GM12874 (cell line): ENCODE results near the gene CTH.

ENCODE experiments used
- TF ChIP-seq, protein P1 (sequence below): IDR thresholded peaks from 2 replicates; pipeline ENCODE4 v1.5.1; 2011; ENCODE audit warnings: low read depth, mild to moderate bottlenecking, control low read depth, low read length, moderate library complexity; ENCODE audit not compliant: insufficient read depth

The CTH gene

DNA sequence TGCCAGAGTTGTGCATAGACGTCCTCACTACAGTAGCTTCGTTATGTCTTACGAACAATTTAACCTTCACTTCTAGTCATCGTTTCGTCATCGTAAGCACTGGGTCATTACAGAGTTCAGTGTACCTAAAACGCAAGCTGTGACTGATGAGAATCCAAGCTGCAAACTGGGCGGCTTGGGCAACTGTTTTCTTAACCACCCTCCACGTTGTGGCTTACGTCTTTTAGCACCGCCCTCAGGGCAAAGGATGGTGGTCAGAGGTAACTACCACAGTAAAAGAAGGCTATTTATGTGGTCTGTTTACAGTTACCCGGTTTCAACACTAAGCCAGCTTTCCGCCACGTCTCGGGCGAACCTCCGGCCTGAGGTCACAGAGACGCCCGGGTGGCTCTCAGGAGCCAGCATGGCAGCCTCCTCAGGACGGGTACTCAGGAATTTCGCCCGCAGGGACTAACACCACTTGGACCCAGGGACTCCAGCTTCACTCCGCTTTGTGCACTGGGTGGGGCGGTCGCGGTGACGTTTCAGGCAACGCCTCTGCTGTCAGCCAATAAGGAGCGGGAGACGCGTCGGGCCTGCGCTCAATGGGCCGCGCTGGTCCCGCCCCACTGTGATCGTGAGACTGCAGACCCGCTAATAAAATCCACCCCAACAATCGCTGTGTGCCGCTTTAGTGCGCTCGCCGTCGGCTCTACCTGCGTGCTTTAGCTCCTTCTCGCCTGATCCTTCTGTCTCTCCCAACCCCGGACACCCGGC lies at the start of gene CTH:
Gene CTH, plus strand, starts transcription at position 665 of the 756 bp plus-strand sequence. CDS start 148 bp downstream, outside the sequence.
- TF ChIP-seq, protein P1, sequence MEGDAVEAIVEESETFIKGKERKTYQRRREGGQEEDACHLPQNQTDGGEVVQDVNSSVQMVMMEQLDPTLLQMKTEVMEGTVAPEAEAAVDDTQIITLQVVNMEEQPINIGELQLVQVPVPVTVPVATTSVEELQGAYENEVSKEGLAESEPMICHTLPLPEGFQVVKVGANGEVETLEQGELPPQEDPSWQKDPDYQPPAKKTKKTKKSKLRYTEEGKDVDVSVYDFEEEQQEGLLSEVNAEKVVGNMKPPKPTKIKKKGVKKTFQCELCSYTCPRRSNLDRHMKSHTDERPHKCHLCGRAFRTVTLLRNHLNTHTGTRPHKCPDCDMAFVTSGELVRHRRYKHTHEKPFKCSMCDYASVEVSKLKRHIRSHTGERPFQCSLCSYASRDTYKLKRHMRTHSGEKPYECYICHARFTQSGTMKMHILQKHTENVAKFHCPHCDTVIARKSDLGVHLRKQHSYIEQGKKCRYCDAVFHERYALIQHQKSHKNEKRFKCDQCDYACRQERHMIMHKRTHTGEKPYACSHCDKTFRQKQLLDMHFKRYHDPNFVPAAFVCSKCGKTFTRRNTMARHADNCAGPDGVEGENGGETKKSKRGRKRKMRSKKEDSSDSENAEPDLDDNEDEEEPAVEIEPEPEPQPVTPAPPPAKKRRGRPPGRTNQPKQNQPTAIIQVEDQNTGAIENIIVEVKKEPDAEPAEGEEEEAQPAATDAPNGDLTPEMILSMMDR, result no peak

DNA sequence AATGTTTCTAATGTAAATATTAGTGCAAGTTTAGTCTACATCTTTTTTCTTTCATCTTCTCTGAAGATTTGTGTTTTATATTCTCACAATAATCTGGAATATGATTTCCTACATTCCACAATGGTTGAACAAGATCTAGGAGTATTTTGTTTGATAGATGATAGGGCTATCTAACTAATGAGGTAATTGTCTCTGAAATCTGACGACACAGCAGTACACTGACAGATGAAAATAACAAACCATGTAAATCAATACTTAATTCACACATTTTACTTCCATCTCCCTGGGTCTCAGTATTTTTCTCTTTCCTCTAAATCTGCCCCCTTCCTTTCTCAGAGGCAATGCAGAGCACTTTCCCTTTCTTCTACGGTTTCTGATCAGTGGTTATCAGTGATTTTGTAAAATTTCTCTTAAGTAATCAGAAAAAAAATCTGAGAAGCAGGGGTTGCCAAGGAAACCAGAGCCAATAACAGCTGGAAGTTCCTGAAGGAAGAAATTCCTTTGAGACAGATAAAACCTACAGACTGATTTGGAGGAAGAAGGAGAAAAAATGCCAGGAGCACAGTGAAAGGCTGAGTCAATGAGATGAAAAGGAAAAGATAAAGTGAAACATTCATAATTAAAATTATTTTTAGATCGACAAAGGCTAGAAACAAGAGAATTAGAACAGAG lies 49.2 kb upstream of the CTH start:
- TF ChIP-seq, protein P1, result no peak

GRCh38 chr1:70364439-70364838 lies 46.6 kb upstream of the CTH start:
- TF ChIP-seq, protein P1, result no peak

GRCh38 chr1:70372426-70372825 lies 38.6 kb upstream of the CTH start:
- TF ChIP-seq, protein P1, result no peak

DNA sequence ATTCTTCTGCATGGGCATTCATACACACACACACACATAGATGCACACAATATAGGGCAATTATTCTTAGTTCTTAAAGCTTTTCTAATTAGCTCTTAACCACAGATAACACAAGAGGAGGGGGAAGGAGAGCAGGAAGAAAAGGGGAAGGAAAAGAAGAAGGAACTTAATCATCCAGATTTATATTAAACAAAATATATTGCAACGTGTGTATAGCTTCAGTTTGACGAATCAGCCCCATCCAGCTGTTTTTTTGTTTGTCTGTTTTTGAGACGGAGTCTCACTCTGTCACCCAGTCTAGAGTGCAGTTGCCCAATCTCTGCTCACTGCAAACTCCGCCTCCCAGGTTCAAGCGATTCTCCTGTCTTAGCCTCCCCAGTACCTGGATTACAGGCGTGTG lies 34.9 kb upstream of the CTH start:
- TF ChIP-seq, protein P1, result no peak

DNA sequence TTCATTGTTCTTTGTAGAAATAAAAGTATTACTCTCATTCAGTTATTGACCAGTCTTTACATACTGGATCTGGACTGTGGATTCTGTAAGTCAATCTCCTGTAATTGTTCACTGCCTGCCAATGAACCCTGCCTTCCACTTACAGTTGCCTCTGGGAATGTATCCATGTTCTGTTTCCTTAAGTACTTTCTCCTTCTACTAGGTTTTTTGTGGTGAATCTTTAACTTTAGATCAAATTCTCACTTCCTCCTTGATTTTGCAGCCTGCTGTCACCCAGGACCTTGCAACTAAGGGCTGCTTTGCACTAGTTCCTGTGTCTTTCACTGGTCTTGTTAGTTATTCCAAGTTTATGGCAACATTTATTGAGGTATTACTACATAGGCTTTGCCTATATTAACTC lies 28.4 kb upstream of the CTH start:
- TF ChIP-seq, protein P1, result no peak

DNA sequence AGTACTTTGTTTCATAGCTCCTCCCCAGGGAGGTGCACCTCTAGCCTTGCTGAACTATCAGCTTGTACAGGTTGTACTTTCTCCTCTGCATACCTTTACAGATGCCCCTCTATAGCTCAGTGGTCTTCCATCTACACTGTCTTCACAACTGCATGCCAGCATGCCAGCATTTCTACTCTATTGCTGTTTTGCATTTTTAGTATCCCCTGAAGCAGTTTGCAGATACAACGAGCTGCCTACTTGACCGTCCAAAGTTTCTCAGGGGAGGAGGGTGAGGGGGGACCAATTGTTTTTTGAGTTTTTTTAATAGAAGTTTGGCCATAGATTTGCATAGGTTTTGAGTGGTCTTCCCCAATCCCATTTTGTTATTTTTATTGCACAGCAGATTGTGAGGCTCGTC lies 27.6 kb upstream of the CTH start:
- TF ChIP-seq, protein P1, result no peak
